Stimulated activated CD4-positive, alpha-beta T cell treated with anti-CD3 and anti-CD28 coated beads, TNF-alpha, amount 100 ng/mL, for 24 hours (primary cell): ENCODE data around the gene DNAH1.

Experiments
- DNase-seq, 3 experiments: peaks; one replicate each; pipeline ENCODE4 v3.0.0-alpha.2; 2020; ENCODE audit warnings: low read depth in 3 of 3

DNAH1 gene

GRCh38 chr3:52387481-52387880 is 71.4 kb downstream of the DNAH1 start:
- DNase-seq = no peak

DNA sequence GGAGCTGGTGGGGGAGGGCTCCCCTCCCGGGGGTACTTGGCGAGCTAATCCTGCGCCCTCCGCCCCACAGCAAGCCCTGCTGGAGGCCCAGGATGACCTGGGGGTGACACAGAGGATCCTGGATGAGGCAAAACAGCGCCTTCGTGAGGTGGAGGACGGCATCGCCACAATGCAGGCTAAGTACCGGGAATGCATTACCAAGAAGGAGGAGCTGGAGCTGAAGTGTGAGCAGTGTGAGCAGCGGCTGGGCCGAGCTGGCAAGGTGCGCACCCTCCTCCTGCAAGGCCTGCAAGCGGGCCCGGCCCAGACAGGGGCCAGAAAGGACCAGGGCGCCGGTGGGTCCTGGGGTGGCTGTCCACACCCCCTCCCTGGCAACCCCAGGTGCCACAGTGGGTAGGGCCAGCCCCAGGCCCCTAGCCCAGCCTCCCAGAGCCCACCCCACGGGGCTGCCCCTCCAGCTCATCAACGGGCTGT is 72.3 kb downstream of the DNAH1 start:
- DNase-seq = no peak

DNA sequence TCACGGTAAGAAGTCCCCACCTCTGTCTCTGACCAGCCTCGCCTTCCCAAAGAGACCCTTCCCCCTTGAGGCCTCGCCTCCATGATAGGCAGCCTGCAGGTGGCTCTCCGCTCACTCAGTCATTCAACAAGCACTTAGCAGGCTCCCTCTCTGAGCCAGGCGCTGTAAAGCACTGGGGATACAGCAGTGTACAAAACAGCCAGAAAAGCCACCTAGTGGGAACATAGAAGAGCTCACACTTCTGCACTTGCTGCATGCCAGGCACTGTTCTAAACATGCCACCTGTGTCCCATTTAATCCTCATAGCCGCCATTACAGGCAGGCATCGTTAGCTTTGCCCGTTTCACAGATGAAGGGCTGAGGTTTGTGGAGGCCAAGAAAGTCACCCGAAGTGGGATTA is 72.8 kb downstream of the DNAH1 start:
- no peak for DNase-seq

- no peak for DNase-seq
These were observed 75.0 kb downstream of the DNAH1 start for GRCh38 chr3:52391096-52391495.

DNA sequence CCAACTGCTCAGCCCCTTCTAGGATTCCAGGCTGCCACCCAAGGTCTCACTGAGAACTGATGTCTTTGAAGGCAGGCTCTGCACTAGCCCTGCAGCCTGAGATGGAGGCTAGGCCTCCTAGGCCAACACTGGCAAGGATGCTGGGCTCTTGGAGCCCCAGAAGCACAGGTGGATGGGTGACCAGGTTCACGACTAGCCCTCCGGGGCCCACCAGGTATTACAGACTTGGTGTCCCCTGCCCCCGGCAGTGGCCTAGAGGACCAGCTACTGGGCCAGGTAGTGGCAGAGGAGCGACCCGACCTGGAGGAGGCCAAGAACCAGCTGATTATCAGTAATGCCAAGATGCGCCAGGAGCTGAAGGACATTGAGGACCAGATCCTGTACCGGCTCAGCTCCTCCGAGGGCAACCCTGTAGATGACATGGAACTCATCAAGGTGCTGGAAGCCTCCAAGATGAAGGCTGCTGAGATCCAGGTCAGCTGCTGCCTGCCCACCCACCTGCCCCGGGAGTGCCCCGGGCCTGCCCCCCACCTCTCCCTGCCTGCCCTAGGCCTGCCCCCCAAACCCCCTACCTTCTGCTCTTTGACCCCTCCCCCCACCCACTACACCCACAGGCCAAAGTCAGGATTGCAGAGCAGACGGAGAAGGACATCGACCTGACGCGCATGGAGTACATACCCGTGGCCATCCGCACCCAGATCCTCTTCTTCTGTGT is 76.3 kb downstream of the DNAH1 start:
- DNase-seq = no peak

DNA sequence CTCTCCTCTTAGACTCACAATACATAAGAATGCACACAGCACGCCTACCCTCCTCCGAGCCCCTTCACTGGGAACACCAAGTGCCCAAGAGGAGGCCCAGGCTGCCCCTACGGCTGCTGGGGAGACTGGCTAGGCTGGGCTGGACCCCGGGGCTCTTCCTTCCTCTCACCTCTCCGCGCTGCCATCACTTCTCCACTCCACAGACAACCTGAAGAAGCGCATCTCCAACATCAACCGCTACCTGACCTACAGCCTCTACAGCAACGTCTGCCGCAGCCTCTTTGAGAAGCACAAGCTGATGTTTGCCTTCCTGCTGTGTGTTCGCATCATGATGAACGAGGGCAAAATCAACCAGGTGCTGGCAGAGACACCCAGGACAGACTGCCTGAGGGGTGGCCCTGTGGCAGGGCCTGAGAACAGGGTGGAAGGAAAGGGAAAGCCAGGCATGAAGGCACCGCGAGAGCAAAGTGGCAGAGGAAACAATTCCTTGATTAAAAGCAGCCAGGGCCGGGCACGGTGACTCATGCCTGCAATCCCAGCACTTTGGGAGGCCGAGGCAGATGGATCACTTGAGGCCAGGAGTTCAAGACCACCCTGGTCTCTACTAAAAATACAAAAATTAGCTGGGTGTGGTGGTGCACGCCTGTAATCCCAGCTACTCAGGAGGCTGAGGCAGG is 77.2 kb downstream of the DNAH1 start:
- no peak for DNase-seq

DNA sequence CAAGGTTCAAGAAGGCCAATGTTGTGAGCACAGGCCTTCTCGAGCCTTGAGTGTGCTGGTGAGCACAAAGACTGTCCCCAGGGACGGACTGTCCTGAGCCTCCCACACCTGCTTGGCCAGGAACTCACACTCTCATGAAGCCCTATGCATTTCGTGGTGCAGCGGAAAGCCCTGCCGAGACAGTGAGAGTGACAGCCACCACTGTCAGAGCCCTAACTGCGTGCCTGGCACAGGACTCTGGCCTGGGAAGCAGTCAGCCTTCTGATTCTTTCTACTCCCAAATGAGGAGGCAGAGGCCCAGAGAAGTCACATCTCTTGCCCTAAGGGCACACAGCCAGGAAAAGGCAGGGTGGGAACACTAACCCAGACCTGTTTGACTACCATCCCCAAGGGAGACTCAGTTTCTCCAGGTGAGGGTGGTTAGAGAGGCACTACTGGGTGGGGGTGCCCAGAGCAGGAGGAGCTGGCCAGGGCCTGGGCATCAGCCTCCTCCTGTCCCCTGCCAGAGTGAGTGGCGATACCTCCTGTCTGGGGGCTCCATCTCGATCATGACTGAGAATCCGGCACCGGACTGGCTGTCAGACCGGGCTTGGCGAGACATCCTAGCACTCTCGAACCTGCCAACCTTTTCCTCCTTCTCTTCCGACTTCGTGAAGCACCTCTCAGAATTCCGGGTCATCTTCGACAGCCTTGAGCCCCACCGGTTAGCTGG is 78.0 kb downstream of the DNAH1 start:
- no peak for DNase-seq

- no peak for DNase-seq
These were observed 78.8 kb downstream of the DNAH1 start for GRCh38 chr3:52394751-52395502.

- DNase-seq = no peak
These were observed 79.4 kb downstream of the DNAH1 start for GRCh38 chr3:52395503-52395865.

DNA sequence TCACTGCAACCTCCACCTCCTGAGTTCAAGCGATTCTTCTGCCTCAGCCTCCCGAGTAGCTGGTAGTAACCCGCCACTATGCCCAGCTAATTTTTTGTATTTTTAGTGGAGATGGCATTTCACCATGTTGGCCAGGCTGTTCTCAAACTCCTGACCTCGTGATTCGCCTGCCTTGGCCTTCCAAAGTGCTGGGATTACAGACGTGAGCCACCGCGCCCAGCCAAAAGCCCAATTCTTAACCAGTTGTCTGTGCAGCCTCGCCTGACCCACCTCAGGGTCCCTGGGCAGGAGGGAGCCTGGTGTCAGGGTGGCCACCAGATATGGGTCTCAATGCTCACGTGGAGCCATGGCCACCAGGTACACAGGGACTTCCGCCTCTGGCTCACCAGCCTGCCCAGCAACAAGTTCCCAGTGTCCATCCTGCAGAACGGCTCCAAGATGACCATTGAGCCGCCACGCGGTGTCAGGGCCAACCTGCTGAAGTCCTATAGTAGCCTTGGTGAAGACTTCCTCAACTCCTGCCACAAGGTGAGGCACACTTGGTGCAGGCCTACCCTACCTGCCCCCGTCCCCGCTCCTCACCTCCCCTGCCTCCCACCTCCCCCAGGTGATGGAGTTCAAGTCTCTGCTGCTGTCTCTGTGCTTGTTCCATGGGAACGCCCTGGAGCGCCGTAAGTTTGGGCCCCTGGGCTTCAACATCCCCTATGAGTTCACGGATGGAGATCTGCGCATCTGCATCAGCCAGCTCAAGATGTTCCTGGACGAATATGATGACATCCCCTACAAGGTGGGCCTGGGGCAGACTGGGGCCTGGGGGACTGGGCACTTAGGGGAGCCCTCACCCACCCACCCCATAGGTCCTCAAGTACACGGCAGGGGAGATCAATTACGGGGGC is 80.1 kb downstream of the DNAH1 start:
- DNase-seq = no peak

- no peak for DNase-seq
These were observed 80.9 kb downstream of the DNAH1 start for GRCh38 chr3:52396907-52397591.

GRCh38 chr3:52397676-52398399 is 81.7 kb downstream of the DNAH1 start:
- DNase-seq = no peak

- no peak for DNase-seq
These were observed 82.6 kb downstream of the DNAH1 start for GRCh38 chr3:52398670-52399081.

GRCh38 chr3:52399131-52399530 is 83.0 kb downstream of the DNAH1 start:
- DNase-seq = no peak

DNA sequence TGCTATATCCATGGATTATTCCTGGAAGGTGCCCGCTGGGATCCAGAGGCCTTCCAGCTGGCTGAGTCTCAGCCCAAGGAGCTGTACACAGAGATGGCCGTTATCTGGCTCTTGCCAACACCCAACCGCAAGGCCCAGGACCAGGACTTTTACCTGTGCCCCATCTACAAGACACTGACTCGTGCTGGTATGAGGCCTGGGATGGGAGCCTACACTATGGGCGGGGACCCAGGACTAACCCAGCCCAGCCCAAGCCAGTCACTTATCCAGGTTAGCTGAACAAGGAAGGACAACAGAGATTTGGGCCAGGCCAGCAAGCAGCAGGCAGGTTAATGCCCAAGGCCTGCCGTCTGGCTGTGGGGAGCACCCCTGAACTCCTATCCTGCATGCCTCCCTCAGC is 83.5 kb downstream of the DNAH1 start:
- DNase-seq = no peak

GRCh38 chr3:52400275-52400793 is 84.2 kb downstream of the DNAH1 start:
- no peak for DNase-seq

DNA sequence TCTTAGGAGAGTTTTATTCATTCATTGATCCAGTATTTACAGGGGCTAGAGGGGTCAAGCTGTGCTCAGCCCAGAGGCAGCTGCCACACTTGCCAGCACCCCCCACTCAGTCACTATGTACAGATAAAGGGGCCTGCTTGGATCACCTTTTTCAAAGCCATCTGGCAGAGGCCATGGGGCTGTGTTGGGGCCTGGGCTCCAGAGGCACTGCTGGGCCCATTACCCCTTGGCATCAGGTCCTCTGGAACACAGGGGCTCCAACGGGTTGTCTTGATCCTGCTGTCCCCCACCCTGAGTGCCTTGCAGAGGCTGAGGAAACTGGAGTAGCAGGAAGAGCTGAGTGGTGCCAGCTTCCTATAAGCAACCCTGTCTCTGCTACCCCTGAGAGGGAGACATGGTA is 84.9 kb downstream of the DNAH1 start:
- DNase-seq = no peak

GRCh38 chr3:52401551-52401950 is 85.4 kb downstream of the DNAH1 start:
- DNase-seq = no peak

GRCh38 chr3:52402101-52402521 is 86.0 kb downstream of the DNAH1 start:
- DNase-seq = no peak
